K562 (cell line): ENCODE data around the gene FLVCR2. TPM values are rescaled to one million over a fixed set of nuclear protein-coding genes. Genes with fewer than 3 reads are reported as not detected.

Experiments
- SNRNP70 ChIP-seq: fragments of 200-400 bp; formaldehyde crosslinking; optimal IDR thresholded peaks from 2 replicates; pipeline ENCODE3; 2017; ENCODE audit warnings: low read depth, low read length
- SREBF2 ChIP-seq: sonication (generic); formaldehyde crosslinking; IDR thresholded peaks from 2 replicates; pipeline ENCODE4 v1.4.0; 2020; ENCODE audit warnings: mild to moderate bottlenecking, missing genetic modification reagents
- polyA plus RNA-seq, 8 experiments: library from polyadenylated mRNA; depleted of rRNA in 4 of 8; stranded (reverse) in 5 of 8; unstranded in 3 of 8; fragments of >200 nt; fragmentation: Nextera tagmentation in 2 of 8; fragmentation: Illumina TruSeq in 1 of 8; extraction: Ambion mirVana in 2 of 8; extraction: Trizol in 1 of 8; gene quantifications; 2 replicates each; pipeline versions ENCODE4 v1.2.1 to v1.2.3, GENCODE V29; 2011 to 2014; ENCODE audit warnings: inconsistent platforms in 1 of 8, missing spikeins in 1 of 8
- total RNA-seq, 7 experiments: library from RNA; depleted of rRNA in 6 of 7; stranded (reverse); fragments of >200 nt in 6 of 7; fragmentation: Illumina TruSeq in 2 of 7; extraction: Trizol in 2 of 7; gene quantifications; 2 replicates each; pipeline versions ENCODE4 v1.2.1 to v1.2.3, GENCODE V29; 2011 to 2021; ENCODE audit warnings: low replicate concordance in 1 of 7
- TF ChIP-seq, protein P1 (sequence below): IDR thresholded peaks from 3 replicates; pipeline ENCODE4 v1.6.1; 2011; ENCODE audit warnings: borderline replicate concordance, mild to moderate bottlenecking, moderate library complexity; ENCODE audit not compliant: insufficient read length; ENCODE audit errors: extremely low read depth
- TF ChIP-seq, protein P2 (sequence below): fragments of 200-600 bp; sonication (generic); IDR thresholded peaks from one replicate; pipeline ENCODE4 v1.6.1; 2012; ENCODE audit warnings: mild to moderate bottlenecking, low read depth, low read length, inconsistent platforms
- TF ChIP-seq, protein P3 (sequence below): fragments of 450-650 bp; IDR thresholded peaks from 2 replicates; pipeline ENCODE4 v1.6.1; 2017; ENCODE audit warnings: antibody characterized with exemption
- TF ChIP-seq, protein P4 (sequence below): fragments of 450-650 bp; formaldehyde crosslinking; IDR thresholded peaks from 2 replicates; pipeline ENCODE4 v1.4.0; 2020; ENCODE audit warnings: mild to moderate bottlenecking

Gene FLVCR2
- total and polyA plus RNA-seq, 9 of the 15 experiments (the other 6 are each of a cell fraction or from before 2014, with no cell fraction given) = 1.5 TPM; not detected in 8

DNA sequence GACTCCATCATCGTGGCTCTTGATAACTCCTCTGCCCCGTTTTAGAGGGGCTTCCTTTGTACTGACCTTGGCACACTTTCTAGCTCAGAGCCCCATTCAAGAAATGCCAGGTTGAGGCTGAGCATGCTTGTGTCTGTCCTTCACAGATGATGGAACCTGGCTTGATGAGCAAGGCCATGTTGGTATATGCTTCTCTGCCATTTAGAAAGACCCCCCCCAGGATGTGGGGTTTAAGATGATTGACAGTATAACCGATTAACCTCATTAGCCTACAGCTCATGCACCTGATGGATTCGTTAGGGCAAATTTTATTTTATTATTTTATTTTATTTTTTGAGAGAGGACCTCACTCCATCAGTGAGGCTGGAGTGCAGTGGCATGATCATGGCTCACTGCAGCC is 35.2 kb upstream of the FLVCR2 start (continued):
- TF ChIP-seq, protein P1, sequence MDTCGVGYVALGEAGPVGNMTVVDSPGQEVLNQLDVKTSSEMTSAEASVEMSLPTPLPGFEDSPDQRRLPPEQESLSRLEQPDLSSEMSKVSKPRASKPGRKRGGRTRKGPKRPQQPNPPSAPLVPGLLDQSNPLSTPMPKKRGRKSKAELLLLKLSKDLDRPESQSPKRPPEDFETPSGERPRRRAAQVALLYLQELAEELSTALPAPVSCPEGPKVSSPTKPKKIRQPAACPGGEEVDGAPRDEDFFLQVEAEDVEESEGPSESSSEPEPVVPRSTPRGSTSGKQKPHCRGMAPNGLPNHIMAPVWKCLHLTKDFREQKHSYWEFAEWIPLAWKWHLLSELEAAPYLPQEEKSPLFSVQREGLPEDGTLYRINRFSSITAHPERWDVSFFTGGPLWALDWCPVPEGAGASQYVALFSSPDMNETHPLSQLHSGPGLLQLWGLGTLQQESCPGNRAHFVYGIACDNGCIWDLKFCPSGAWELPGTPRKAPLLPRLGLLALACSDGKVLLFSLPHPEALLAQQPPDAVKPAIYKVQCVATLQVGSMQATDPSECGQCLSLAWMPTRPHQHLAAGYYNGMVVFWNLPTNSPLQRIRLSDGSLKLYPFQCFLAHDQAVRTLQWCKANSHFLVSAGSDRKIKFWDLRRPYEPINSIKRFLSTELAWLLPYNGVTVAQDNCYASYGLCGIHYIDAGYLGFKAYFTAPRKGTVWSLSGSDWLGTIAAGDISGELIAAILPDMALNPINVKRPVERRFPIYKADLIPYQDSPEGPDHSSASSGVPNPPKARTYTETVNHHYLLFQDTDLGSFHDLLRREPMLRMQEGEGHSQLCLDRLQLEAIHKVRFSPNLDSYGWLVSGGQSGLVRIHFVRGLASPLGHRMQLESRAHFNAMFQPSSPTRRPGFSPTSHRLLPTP = no peak
- TF ChIP-seq, protein P2, sequence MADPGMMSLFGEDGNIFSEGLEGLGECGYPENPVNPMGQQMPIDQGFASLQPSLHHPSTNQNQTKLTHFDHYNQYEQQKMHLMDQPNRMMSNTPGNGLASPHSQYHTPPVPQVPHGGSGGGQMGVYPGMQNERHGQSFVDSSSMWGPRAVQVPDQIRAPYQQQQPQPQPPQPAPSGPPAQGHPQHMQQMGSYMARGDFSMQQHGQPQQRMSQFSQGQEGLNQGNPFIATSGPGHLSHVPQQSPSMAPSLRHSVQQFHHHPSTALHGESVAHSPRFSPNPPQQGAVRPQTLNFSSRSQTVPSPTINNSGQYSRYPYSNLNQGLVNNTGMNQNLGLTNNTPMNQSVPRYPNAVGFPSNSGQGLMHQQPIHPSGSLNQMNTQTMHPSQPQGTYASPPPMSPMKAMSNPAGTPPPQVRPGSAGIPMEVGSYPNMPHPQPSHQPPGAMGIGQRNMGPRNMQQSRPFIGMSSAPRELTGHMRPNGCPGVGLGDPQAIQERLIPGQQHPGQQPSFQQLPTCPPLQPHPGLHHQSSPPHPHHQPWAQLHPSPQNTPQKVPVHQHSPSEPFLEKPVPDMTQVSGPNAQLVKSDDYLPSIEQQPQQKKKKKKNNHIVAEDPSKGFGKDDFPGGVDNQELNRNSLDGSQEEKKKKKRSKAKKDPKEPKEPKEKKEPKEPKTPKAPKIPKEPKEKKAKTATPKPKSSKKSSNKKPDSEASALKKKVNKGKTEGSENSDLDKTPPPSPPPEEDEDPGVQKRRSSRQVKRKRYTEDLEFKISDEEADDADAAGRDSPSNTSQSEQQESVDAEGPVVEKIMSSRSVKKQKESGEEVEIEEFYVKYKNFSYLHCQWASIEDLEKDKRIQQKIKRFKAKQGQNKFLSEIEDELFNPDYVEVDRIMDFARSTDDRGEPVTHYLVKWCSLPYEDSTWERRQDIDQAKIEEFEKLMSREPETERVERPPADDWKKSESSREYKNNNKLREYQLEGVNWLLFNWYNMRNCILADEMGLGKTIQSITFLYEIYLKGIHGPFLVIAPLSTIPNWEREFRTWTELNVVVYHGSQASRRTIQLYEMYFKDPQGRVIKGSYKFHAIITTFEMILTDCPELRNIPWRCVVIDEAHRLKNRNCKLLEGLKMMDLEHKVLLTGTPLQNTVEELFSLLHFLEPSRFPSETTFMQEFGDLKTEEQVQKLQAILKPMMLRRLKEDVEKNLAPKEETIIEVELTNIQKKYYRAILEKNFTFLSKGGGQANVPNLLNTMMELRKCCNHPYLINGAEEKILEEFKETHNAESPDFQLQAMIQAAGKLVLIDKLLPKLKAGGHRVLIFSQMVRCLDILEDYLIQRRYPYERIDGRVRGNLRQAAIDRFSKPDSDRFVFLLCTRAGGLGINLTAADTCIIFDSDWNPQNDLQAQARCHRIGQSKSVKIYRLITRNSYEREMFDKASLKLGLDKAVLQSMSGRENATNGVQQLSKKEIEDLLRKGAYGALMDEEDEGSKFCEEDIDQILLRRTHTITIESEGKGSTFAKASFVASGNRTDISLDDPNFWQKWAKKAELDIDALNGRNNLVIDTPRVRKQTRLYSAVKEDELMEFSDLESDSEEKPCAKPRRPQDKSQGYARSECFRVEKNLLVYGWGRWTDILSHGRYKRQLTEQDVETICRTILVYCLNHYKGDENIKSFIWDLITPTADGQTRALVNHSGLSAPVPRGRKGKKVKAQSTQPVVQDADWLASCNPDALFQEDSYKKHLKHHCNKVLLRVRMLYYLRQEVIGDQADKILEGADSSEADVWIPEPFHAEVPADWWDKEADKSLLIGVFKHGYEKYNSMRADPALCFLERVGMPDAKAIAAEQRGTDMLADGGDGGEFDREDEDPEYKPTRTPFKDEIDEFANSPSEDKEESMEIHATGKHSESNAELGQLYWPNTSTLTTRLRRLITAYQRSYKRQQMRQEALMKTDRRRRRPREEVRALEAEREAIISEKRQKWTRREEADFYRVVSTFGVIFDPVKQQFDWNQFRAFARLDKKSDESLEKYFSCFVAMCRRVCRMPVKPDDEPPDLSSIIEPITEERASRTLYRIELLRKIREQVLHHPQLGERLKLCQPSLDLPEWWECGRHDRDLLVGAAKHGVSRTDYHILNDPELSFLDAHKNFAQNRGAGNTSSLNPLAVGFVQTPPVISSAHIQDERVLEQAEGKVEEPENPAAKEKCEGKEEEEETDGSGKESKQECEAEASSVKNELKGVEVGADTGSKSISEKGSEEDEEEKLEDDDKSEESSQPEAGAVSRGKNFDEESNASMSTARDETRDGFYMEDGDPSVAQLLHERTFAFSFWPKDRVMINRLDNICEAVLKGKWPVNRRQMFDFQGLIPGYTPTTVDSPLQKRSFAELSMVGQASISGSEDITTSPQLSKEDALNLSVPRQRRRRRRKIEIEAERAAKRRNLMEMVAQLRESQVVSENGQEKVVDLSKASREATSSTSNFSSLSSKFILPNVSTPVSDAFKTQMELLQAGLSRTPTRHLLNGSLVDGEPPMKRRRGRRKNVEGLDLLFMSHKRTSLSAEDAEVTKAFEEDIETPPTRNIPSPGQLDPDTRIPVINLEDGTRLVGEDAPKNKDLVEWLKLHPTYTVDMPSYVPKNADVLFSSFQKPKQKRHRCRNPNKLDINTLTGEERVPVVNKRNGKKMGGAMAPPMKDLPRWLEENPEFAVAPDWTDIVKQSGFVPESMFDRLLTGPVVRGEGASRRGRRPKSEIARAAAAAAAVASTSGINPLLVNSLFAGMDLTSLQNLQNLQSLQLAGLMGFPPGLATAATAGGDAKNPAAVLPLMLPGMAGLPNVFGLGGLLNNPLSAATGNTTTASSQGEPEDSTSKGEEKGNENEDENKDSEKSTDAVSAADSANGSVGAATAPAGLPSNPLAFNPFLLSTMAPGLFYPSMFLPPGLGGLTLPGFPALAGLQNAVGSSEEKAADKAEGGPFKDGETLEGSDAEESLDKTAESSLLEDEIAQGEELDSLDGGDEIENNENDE = no peak
- TF ChIP-seq SNRNP70 = no peak
- TF ChIP-seq, protein P3, sequence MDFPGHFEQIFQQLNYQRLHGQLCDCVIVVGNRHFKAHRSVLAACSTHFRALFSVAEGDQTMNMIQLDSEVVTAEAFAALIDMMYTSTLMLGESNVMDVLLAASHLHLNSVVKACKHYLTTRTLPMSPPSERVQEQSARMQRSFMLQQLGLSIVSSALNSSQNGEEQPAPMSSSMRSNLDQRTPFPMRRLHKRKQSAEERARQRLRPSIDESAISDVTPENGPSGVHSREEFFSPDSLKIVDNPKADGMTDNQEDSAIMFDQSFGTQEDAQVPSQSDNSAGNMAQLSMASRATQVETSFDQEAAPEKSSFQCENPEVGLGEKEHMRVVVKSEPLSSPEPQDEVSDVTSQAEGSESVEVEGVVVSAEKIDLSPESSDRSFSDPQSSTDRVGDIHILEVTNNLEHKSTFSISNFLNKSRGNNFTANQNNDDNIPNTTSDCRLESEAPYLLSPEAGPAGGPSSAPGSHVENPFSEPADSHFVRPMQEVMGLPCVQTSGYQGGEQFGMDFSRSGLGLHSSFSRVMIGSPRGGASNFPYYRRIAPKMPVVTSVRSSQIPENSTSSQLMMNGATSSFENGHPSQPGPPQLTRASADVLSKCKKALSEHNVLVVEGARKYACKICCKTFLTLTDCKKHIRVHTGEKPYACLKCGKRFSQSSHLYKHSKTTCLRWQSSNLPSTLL = no peak
- TF ChIP-seq SREBF2 = no peak
- TF ChIP-seq, protein P4, sequence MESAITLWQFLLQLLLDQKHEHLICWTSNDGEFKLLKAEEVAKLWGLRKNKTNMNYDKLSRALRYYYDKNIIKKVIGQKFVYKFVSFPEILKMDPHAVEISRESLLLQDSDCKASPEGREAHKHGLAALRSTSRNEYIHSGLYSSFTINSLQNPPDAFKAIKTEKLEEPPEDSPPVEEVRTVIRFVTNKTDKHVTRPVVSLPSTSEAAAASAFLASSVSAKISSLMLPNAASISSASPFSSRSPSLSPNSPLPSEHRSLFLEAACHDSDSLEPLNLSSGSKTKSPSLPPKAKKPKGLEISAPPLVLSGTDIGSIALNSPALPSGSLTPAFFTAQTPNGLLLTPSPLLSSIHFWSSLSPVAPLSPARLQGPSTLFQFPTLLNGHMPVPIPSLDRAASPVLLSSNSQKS (CRISPR knock-in tag) = no peak
